ENCODE results near the gene BRD2.

Gene BRD2

GRCh38 chr6:32971581-32972352, 3.4 kb downstream of the BRD2 start:
- peak; percentile 99 for DNase-seq (ENCODE audit: low spot score in 2 of 2)
- no peaks in the 10 kb centered on the region for H3K9me3 ChIP-seq
- in situ Hi-C loops (cut with MboI; ENCODE audit: low sequenced_read_pairs): loop anchor here (5.0 kb wide), 1 partner anchor 79 kb away; no protein-coding TSS in a partner anchor
- H3K36me3 ChIP-seq (replicated peaks): peaks cover 63% of the 10 kb centered on the region
- peak overlapping the region; percentile 89 for H3K4me3 ChIP-seq
- H3K4me1 ChIP-seq: peaks cover 13% of the 10 kb centered on the region
- H3K27me3 ChIP-seq (ENCODE audit: low read depth): no peaks in the 10 kb centered on the region

- peak in 1 of 2 experiments; percentile 39 for DNase-seq (ENCODE audit: low spot score in 2 of 2)
- peak overlapping the region; percentile 89 for H3K4me3 ChIP-seq
- H3K4me1 ChIP-seq: peaks cover 7% of the 10 kb centered on the region
- H3K27me3 ChIP-seq (ENCODE audit: low read depth): no peaks in the 10 kb centered on the region
- in situ Hi-C loops (cut with MboI; ENCODE audit: low sequenced_read_pairs): loop anchor here (5.0 kb wide), 1 partner anchor 80 kb away; no protein-coding TSS in a partner anchor
- H3K9me3 ChIP-seq: no peaks in the 10 kb centered on the region
- peaks cover 71% of the 10 kb centered on the region for H3K36me3 ChIP-seq (replicated peaks)
Measured at GRCh38 chr6:32972353-32973143, 4.2 kb downstream of the BRD2 start.

DNA sequence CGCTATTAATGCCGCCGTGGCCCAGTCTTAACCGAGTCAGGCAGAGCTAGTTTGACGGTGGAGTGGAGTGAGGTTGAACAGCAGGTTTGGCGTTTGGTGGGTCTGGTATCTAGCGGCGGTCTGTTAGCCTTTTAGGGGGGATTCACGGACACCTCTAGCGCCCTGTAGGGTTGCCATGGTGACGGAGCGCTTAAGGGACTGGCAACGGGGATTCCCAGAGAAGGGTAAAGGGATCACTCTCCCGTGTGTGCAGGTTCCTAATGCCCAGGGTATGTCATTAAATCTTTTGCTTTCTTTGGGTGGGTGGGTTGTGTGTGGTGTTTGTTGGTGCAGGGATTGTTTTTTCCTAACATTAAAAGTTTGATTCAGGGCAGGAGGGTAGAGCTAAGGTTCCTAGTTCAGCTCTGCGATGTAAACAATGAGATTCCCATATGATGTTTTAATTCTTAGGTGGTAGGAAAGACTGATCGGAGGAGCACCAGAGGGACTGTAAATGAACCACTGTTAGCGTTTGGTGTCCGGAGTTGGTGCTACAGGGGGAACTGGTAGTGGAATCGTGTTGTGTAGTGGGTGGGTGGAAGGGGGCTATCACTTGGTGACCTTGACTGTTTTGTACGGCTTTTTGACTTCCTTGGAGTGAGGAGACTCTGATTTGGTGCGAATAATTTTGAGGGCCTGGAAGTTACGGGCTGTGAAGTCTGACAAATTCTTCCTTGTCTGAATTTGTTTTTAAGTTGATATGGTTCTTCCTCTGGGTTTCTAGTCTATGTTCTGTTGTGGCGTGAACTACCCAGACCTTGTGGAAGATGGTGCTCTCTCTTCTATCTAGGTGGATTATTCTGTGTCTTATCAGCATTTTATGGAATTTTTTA, 5.0 kb downstream of the BRD2 start:
- H3K4me1 ChIP-seq: peaks cover 7% of the 10 kb centered on the region
- peak overlapping the region; percentile 89 for H3K4me3 ChIP-seq
- peak in 1 of 2 experiments; percentile 70 for DNase-seq (ENCODE audit: low spot score in 2 of 2)
- H3K27me3 ChIP-seq (ENCODE audit: low read depth): no peaks in the 10 kb centered on the region
- no peaks in the 10 kb centered on the region for H3K9me3 ChIP-seq
- H3K36me3 ChIP-seq (replicated peaks): peaks cover 79% of the 10 kb centered on the region
- in situ Hi-C loops (cut with MboI; ENCODE audit: low sequenced_read_pairs): loop anchor here (5.0 kb wide), 1 partner anchor 81 kb away; no protein-coding TSS in a partner anchor

- H3K36me3 ChIP-seq (replicated peaks): peaks cover 85% of the 10 kb centered on the region
- no peaks in the 10 kb centered on the region for H3K9me3 ChIP-seq
- no peaks in the 10 kb centered on the region for H3K27me3 ChIP-seq (ENCODE audit: low read depth)
- in situ Hi-C loops (cut with MboI; ENCODE audit: low sequenced_read_pairs): loop anchor here (5.0 kb wide), 1 partner anchor 82 kb away; no protein-coding TSS in a partner anchor
- H3K4me3 ChIP-seq: peak overlapping the region; percentile 89
- peaks cover 7% of the 10 kb centered on the region for H3K4me1 ChIP-seq
- peak; percentile 47 to 55 for DNase-seq (ENCODE audit: low spot score in 2 of 2)
Measured at GRCh38 chr6:32974016-32974333, 5.6 kb downstream of the BRD2 start.

GRCh38 chr6:32974541-32975308, 6.3 kb downstream of the BRD2 start:
- peaks cover 4% of the 10 kb centered on the region for H3K4me1 ChIP-seq
- in situ Hi-C loops (cut with MboI; ENCODE audit: low sequenced_read_pairs): loop anchor here (5.0 kb wide), 1 partner anchor 82 kb away; no protein-coding TSS in a partner anchor

GRCh38 chr6:32975886-32976285, 7.5 kb downstream of the BRD2 start:
- no peaks in the 10 kb centered on the region for H3K27me3 ChIP-seq (ENCODE audit: low read depth)
- in situ Hi-C loops (cut with MboI; ENCODE audit: low sequenced_read_pairs): no loop called here
- H3K4me3 ChIP-seq: no peak overlapping the region
- H3K36me3 ChIP-seq (replicated peaks): peaks cover 93% of the 10 kb centered on the region
- peaks cover 4% of the 10 kb centered on the region for H3K4me1 ChIP-seq
- DNase-seq (ENCODE audit: low spot score in 2 of 2): no peak
- no peaks in the 10 kb centered on the region for H3K9me3 ChIP-seq

More at GRCh38 chr6:32974541-32975308, 6.3 kb downstream of the BRD2 start:
- H3K36me3 ChIP-seq (replicated peaks): peaks cover 88% of the 10 kb centered on the region
- H3K9me3 ChIP-seq: no peaks in the 10 kb centered on the region
- DNase-seq (ENCODE audit: low spot score in 2 of 2): peak in 1 of 2 experiments; percentile 21
- no peaks in the 10 kb centered on the region for H3K27me3 ChIP-seq (ENCODE audit: low read depth)
- peak overlapping the region; percentile 89 for H3K4me3 ChIP-seq

GRCh38 chr6:32976334-32977069, 8.1 kb downstream of the BRD2 start:
- DNase-seq (ENCODE audit: low spot score in 2 of 2): no peak
- H3K4me1 ChIP-seq: peaks cover 4% of the 10 kb centered on the region
- in situ Hi-C loops (cut with MboI; ENCODE audit: low sequenced_read_pairs): no loop called here
- H3K9me3 ChIP-seq: no peaks in the 10 kb centered on the region
- no peak overlapping the region for H3K4me3 ChIP-seq
- H3K36me3 ChIP-seq (replicated peaks): peaks cover 95% of the 10 kb centered on the region
- no peaks in the 10 kb centered on the region for H3K27me3 ChIP-seq (ENCODE audit: low read depth)

- Histone ChIP-seq H3K4me3 (no peak overlapping the region), H3K4me1 (peaks cover 4% of the 10 kb centered on the region), H3K27me3 (ENCODE audit: low read depth) (no peaks in the 10 kb centered on the region), H3K36me3 (replicated peaks) (peaks cover 100% of the 10 kb centered on the region), H3K9me3 (no peaks in the 10 kb centered on the region)
- in situ Hi-C loops (cut with MboI; ENCODE audit: low sequenced_read_pairs): no loop called here
- no peak for DNase-seq (ENCODE audit: low spot score in 2 of 2)
Measured at GRCh38 chr6:32977272-32977952, 9.0 kb downstream of the BRD2 start.

- in situ Hi-C loops (cut with MboI; ENCODE audit: low sequenced_read_pairs): no loop called here
- H3K4me3 ChIP-seq: no peak overlapping the region
- H3K36me3 ChIP-seq (replicated peaks): peaks cover 98% of the 10 kb centered on the region
- DNase-seq (ENCODE audit: low spot score in 2 of 2): no peak
- H3K9me3 ChIP-seq: no peaks in the 10 kb centered on the region
- peaks cover 4% of the 10 kb centered on the region for H3K4me1 ChIP-seq
- H3K27me3 ChIP-seq (ENCODE audit: low read depth): no peaks in the 10 kb centered on the region
Measured at GRCh38 chr6:32977953-32978324, 9.5 kb downstream of the BRD2 start.

GRCh38 chr6:32979720-32980487, 11.5 kb downstream of the BRD2 start:
- Histone ChIP-seq H3K27me3 (ENCODE audit: low read depth) (no peaks in the 10 kb centered on the region), H3K4me1 (peaks cover 4% of the 10 kb centered on the region), H3K4me3 (no peak overlapping the region), H3K9me3 (no peaks in the 10 kb centered on the region), H3K36me3 (replicated peaks) (peaks cover 78% of the 10 kb centered on the region)
- DNase-seq (ENCODE audit: low spot score in 2 of 2): no peak
- in situ Hi-C loops (cut with MboI; ENCODE audit: low sequenced_read_pairs): no loop called here

GRCh38 chr6:32980488-32981038, 12.2 kb downstream of the BRD2 start:
- H3K4me1 ChIP-seq: no peaks in the 10 kb centered on the region; the same call in 1 of the 2 replicates
- H3K36me3 ChIP-seq (replicated peaks): peaks cover 72% of the 10 kb centered on the region
- DNase-seq (ENCODE audit: low spot score in 2 of 2): no peak
- H3K4me3 ChIP-seq: no peak overlapping the region
- no peaks in the 10 kb centered on the region for H3K27me3 ChIP-seq (ENCODE audit: low read depth)
- in situ Hi-C loops (cut with MboI; ENCODE audit: low sequenced_read_pairs): no loop called here
- no peaks in the 10 kb centered on the region for H3K9me3 ChIP-seq
